SK-N-SH (cell line): Measurements from ENCODE around the gene NPW. TPM values are rescaled to one million over a fixed set of nuclear protein-coding genes. Genes with fewer than 3 reads are reported as not detected.

ENCODE experiments used
- CTCF ChIP-seq: fragments of 200-600 bp; sonication (generic); IDR thresholded peaks from 2 replicates; pipeline ENCODE4 v1.6.1; 2017; ENCODE audit warnings: antibody characterized with exemption, mild to moderate bottlenecking, moderate library complexity
- FOXJ3 ChIP-seq: sonication (generic); formaldehyde crosslinking; IDR thresholded peaks from 2 replicates; pipeline ENCODE4 v1.5.1; 2020; ENCODE audit warnings: mild to moderate bottlenecking, missing genetic modification reagents
- GABPA ChIP-seq: IDR thresholded peaks from 2 replicates; pipeline ENCODE4 v1.4.0; 2012; ENCODE audit warnings: low read depth, mild to moderate bottlenecking
- JUND ChIP-seq: IDR thresholded peaks from 2 replicates; pipeline ENCODE4 v1.4.0; 2012
- NFIC ChIP-seq: IDR thresholded peaks from 2 replicates; pipeline ENCODE4 v1.4.0; 2012; ENCODE audit warnings: borderline replicate concordance
- NRF1 ChIP-seq: IDR thresholded peaks from 2 replicates; pipeline ENCODE4 v1.6.1; 2012; ENCODE audit warnings: low read depth, mild to moderate bottlenecking, low read length
- RAD21 ChIP-seq: IDR thresholded peaks from 2 replicates; pipeline ENCODE4 v1.6.1; 2012; ENCODE audit warnings: mild to moderate bottlenecking, low read length
- RCOR1 ChIP-seq: fragments of 150-350 bp; IDR thresholded peaks from 2 replicates; pipeline ENCODE4 v1.6.1; 2017; ENCODE audit warnings: antibody characterized with exemption, low read length
- REST ChIP-seq: IDR thresholded peaks from 2 replicates; pipeline ENCODE4 v1.6.1; 2012; ENCODE audit warnings: mild to moderate bottlenecking, low read depth, low read length, moderate library complexity
- RFX5 ChIP-seq: IDR thresholded peaks from 2 replicates; pipeline ENCODE4 v1.6.1; 2012; ENCODE audit warnings: mild to moderate bottlenecking, improper control_type of control experiment, low read length
- SIN3A ChIP-seq: IDR thresholded peaks from 2 replicates; pipeline ENCODE4 v1.6.1; 2012; ENCODE audit warnings: low read depth, mild to moderate bottlenecking, low read length, moderate library complexity, borderline replicate concordance
- SMC3 ChIP-seq: IDR thresholded peaks from 2 replicates; pipeline ENCODE4 v1.6.1; 2012; ENCODE audit warnings: low read depth, low read length, improper control_type of control experiment
- TAF1 ChIP-seq: IDR thresholded peaks from 2 replicates; pipeline ENCODE4 v1.6.1; 2012; ENCODE audit warnings: low read depth, mild to moderate bottlenecking, low read length, moderate library complexity, borderline replicate concordance
- TCF12 ChIP-seq: IDR thresholded peaks from 2 replicates; pipeline ENCODE4 v1.4.0; 2012
- YY1 ChIP-seq: IDR thresholded peaks from 2 replicates; pipeline ENCODE4 v1.4.0; 2012; ENCODE audit warnings: low read depth, mild to moderate bottlenecking
- ZBTB33 ChIP-seq: IDR thresholded peaks from 2 replicates; pipeline ENCODE4 v1.4.0; 2012; ENCODE audit warnings: low read depth, borderline replicate concordance
- polyA plus RNA-seq, 3 experiments: library from polyadenylated mRNA; depleted of rRNA; stranded (reverse); fragments of >200 nt; gene quantifications; 2 replicates each; pipeline ENCODE4 v1.2.3, GENCODE V29; 2012
- TF ChIP-seq, protein P1 (sequence below): IDR thresholded peaks from 2 replicates; pipeline ENCODE4 v1.4.0; 2012; ENCODE audit warnings: low read depth, borderline replicate concordance
- TF ChIP-seq, protein P2 (sequence below): IDR thresholded peaks from 2 replicates; pipeline ENCODE4; 2012
- TF ChIP-seq, protein P3 (sequence below): fragments of 150-350 bp; IDR thresholded peaks from 2 replicates; pipeline ENCODE4 v1.6.1; 2017; ENCODE audit warnings: antibody characterized with exemption, low read length, low read depth, borderline replicate concordance
- TF ChIP-seq, protein P4 (sequence below): fragments of 150-350 bp; IDR thresholded peaks from 2 replicates; pipeline ENCODE4 v1.6.1; 2016; ENCODE audit warnings: mild to moderate bottlenecking, low read depth, low read length

The NPW gene
- polyA plus RNA-seq, 1 of the 3 experiments (the other 2 are of a cell fraction), result 1.1 TPM

- TF ChIP-seq REST, result no peak
- TF ChIP-seq SIN3A, result no peak
- TF ChIP-seq SMC3, result no peak
- TF ChIP-seq, protein P1, sequence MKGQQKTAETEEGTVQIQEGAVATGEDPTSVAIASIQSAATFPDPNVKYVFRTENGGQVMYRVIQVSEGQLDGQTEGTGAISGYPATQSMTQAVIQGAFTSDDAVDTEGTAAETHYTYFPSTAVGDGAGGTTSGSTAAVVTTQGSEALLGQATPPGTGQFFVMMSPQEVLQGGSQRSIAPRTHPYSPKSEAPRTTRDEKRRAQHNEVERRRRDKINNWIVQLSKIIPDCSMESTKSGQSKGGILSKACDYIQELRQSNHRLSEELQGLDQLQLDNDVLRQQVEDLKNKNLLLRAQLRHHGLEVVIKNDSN, result 0 out of 2 replicates have a peak, but pooled peaks have one; percentile 5
- TF ChIP-seq RCOR1, result no peak
- TF ChIP-seq RFX5, result no peak
- TF ChIP-seq GABPA, result peak; percentile 18; the same call in 1 of the 2 replicates
- TF ChIP-seq TAF1, result no peak
- TF ChIP-seq NRF1, result no peak
- TF ChIP-seq, protein P2, sequence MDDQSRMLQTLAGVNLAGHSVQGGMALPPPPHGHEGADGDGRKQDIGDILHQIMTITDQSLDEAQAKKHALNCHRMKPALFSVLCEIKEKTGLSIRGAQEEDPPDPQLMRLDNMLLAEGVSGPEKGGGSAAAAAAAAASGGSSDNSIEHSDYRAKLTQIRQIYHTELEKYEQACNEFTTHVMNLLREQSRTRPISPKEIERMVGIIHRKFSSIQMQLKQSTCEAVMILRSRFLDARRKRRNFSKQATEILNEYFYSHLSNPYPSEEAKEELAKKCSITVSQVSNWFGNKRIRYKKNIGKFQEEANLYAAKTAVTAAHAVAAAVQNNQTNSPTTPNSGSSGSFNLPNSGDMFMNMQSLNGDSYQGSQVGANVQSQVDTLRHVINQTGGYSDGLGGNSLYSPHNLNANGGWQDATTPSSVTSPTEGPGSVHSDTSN, result no peak
- TF ChIP-seq ZBTB33, result no peak
- no peak for TF ChIP-seq JUND
- no peak for TF ChIP-seq FOXJ3 (CRISPR knock-in tag)
- TF ChIP-seq TCF12, result peak; percentile 31; the same call in 1 of the 2 replicates
- no peak for TF ChIP-seq RAD21
- TF ChIP-seq, protein P3, sequence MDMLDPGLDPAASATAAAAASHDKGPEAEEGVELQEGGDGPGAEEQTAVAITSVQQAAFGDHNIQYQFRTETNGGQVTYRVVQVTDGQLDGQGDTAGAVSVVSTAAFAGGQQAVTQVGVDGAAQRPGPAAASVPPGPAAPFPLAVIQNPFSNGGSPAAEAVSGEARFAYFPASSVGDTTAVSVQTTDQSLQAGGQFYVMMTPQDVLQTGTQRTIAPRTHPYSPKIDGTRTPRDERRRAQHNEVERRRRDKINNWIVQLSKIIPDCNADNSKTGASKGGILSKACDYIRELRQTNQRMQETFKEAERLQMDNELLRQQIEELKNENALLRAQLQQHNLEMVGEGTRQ, result no peak
- TF ChIP-seq CTCF, result no peak
- no peak for TF ChIP-seq NFIC
- TF ChIP-seq, protein P4, sequence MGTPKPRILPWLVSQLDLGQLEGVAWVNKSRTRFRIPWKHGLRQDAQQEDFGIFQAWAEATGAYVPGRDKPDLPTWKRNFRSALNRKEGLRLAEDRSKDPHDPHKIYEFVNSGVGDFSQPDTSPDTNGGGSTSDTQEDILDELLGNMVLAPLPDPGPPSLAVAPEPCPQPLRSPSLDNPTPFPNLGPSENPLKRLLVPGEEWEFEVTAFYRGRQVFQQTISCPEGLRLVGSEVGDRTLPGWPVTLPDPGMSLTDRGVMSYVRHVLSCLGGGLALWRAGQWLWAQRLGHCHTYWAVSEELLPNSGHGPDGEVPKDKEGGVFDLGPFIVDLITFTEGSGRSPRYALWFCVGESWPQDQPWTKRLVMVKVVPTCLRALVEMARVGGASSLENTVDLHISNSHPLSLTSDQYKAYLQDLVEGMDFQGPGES, result no peak
- no peak for TF ChIP-seq YY1
- TF ChIP-seq, all 33 proteins: peak for 7
Measured at GRCh38 chr16:2033057-2033908, 13.7 kb downstream of the NPW start (continued).
